HepG2 (cell line): ENCODE data around the gene COMMD3. TPM values are rescaled to one million over a fixed set of nuclear protein-coding genes. Genes with fewer than 3 reads are reported as not detected.

Experiments
- ASH2L ChIP-seq: fragments of 300-600, 200-600 bp; sonication (generic); IDR thresholded peaks from 2 replicates; pipeline ENCODE4 v1.7.0; 2017; ENCODE audit warnings: low read depth, mild to moderate bottlenecking, moderate library complexity, mixed read lengths, low read length; ENCODE audit not compliant: insufficient read length
- DNMT3B ChIP-seq: conservative IDR thresholded peaks from 2 replicates; pipeline ENCODE4 v1.6.1; 2016; ENCODE audit warnings: missing biosample characterization, control low read depth
- ETS1 ChIP-seq: sonication (generic); formaldehyde crosslinking; IDR thresholded peaks from 2 replicates; pipeline ENCODE4 v1.4.0; 2020; ENCODE audit warnings: missing genetic modification reagents
- ETV6 ChIP-seq: sonication (generic); formaldehyde crosslinking; conservative IDR thresholded peaks from 2 replicates; pipeline ENCODE4 v1.4.0; 2020; ENCODE audit warnings: missing genetic modification reagents
- HDAC2 ChIP-seq: sonication (generic); formaldehyde crosslinking; IDR thresholded peaks from 2 replicates; pipeline ENCODE4 v1.4.0; 2020; ENCODE audit warnings: missing genetic modification reagents
- HOXA3 ChIP-seq: sonication (generic); formaldehyde crosslinking; IDR thresholded peaks from 2 replicates; pipeline ENCODE4 v1.5.0; 2020; ENCODE audit warnings: missing genetic modification reagents
- KDM3A ChIP-seq: IDR thresholded peaks from 2 replicates; pipeline ENCODE4 v1.6.1; 2018; ENCODE audit warnings: low read depth, missing compliant biosample characterization
- KLF16 ChIP-seq, 2 experiments: sonication (generic) in 1 of 2; formaldehyde crosslinking in 1 of 2; IDR thresholded peaks; 2 replicates each; pipeline versions ENCODE4 v1.6.1 to v1.8.0; 2016 to 2023; ENCODE audit warnings: missing genetic modification reagents in 2 of 2, missing compliant biosample characterization in 1 of 2
- LBX2 ChIP-seq: sonication (generic); formaldehyde crosslinking; IDR thresholded peaks from 2 replicates; pipeline ENCODE4 v1.5.0; 2020; ENCODE audit warnings: missing genetic modification reagents, mild to moderate bottlenecking, borderline replicate concordance
- PAF1 ChIP-seq: IDR thresholded peaks from 2 replicates; pipeline ENCODE4 v1.6.1; 2016; ENCODE audit warnings: missing genetic modification reagents, missing compliant biosample characterization
- POLR2A ChIP-seq, 2 experiments: IDR thresholded peaks; 2 replicates each; pipeline ENCODE4 v1.6.1; 2011; ENCODE audit warnings: low read depth in 2 of 2, low read length in 2 of 2, mild to moderate bottlenecking in 1 of 2, moderate library complexity in 1 of 2; ENCODE audit not compliant: insufficient read depth in 1 of 2
- SMAD3 ChIP-seq: sonication (generic); formaldehyde crosslinking; IDR thresholded peaks from 2 replicates; pipeline ENCODE4 v1.4.0; 2020; ENCODE audit warnings: missing genetic modification reagents
- TARDBP ChIP-seq: sonication (generic); formaldehyde crosslinking; IDR thresholded peaks from 2 replicates; pipeline ENCODE4 v1.8.0; 2022; ENCODE audit warnings: mild to moderate bottlenecking, missing genetic modification reagents
- TBL1XR1 ChIP-seq: fragments of 150-350 bp; IDR thresholded peaks from 2 replicates; pipeline ENCODE4 v1.6.1; 2014; ENCODE audit warnings: borderline replicate concordance, low read length; ENCODE audit not compliant: partially characterized antibody
- TBX3 ChIP-seq: fragments of 450-650 bp; IDR thresholded peaks from 2 replicates; pipeline ENCODE4 v1.6.1; 2017; ENCODE audit warnings: antibody characterized with exemption, mild to moderate bottlenecking, inconsistent platforms, borderline replicate concordance
- TFE3 ChIP-seq: IDR thresholded peaks from 2 replicates; pipeline ENCODE4 v1.6.1; 2016
- ZBTB46 ChIP-seq: sonication (generic); formaldehyde crosslinking; IDR thresholded peaks from 2 replicates; pipeline ENCODE4 v1.4.0; 2020; ENCODE audit warnings: mild to moderate bottlenecking, missing genetic modification reagents, borderline replicate concordance
- ZNF225 ChIP-seq: sonication (generic); formaldehyde crosslinking; IDR thresholded peaks from 2 replicates; pipeline ENCODE4 v1.4.0; 2020; ENCODE audit warnings: mild to moderate bottlenecking, missing genetic modification reagents
- ZNF296 ChIP-seq: sonication (generic); formaldehyde crosslinking; conservative IDR thresholded peaks from 2 replicates; pipeline ENCODE4 v1.5.0; 2020; ENCODE audit warnings: mild to moderate bottlenecking, missing genetic modification reagents
- ZNF432 ChIP-seq: sonication (generic); formaldehyde crosslinking; IDR thresholded peaks from 2 replicates; pipeline ENCODE4 v1.5.0; 2020; ENCODE audit warnings: missing genetic modification reagents, mild to moderate bottlenecking, borderline replicate concordance
- ZNF605 ChIP-seq: sonication (generic); formaldehyde crosslinking; IDR thresholded peaks from 2 replicates; pipeline ENCODE4 v1.8.0; 2022; ENCODE audit warnings: mild to moderate bottlenecking, missing genetic modification reagents
- ZNF616 ChIP-seq: sonication (generic); formaldehyde crosslinking; IDR thresholded peaks from 2 replicates; pipeline ENCODE4 v1.5.0; 2020; ENCODE audit warnings: low read depth, mild to moderate bottlenecking, missing genetic modification reagents
- ZNF737 ChIP-seq: sonication (generic); formaldehyde crosslinking; IDR thresholded peaks from 2 replicates; pipeline ENCODE4 v1.5.0; 2020; ENCODE audit warnings: missing genetic modification reagents, mild to moderate bottlenecking, borderline replicate concordance
- ZNF841 ChIP-seq: sonication (generic); formaldehyde crosslinking; IDR thresholded peaks from 2 replicates; pipeline ENCODE4 v1.8.1; 2023; ENCODE audit warnings: missing genetic modification reagents, borderline replicate concordance
- ZNF878 ChIP-seq: sonication (generic); formaldehyde crosslinking; IDR thresholded peaks from 2 replicates; pipeline ENCODE4 v1.8.1; 2023; ENCODE audit warnings: mild to moderate bottlenecking, missing genetic modification reagents, moderate library complexity
- polyA plus RNA-seq, 8 experiments: library from polyadenylated mRNA; depleted of rRNA in 3 of 8; stranded (reverse) in 7 of 8; unstranded in 1 of 8; fragments of >200 nt; fragmentation: Illumina TruSeq in 4 of 8; extraction: Trizol in 4 of 8; gene quantifications; 2 replicates each; pipeline versions ENCODE4 v1.2.1 to v1.2.3, GENCODE V29; 2011 to 2016; ENCODE audit warnings: low read depth in 4 of 8, missing spikeins in 1 of 8, mixed read lengths in 1 of 8; ENCODE audit not compliant: insufficient read depth in 1 of 8
- total RNA-seq, 5 experiments: library from RNA; depleted of rRNA; stranded (reverse); fragments of >200 nt; fragmentation: Illumina TruSeq; extraction: Trizol; gene quantifications; 2 replicates each; pipeline ENCODE4 v1.2.3, GENCODE V29; 2016; ENCODE audit warnings: low read depth in 1 of 5

Gene COMMD3
- total and polyA plus RNA-seq, 2 of the 13 experiments (the other 11 are each of a cell fraction or from before 2014, with no cell fraction given), result 38.7 to 54.4 TPM

GRCh38 chr10:22316286-22317075, at the start of gene COMMD3 (continued):
- TF ChIP-seq HDAC2 (CRISPR knock-in tag), result peak; percentile 65; the same call in 1 of the 2 replicates
- no peak for TF ChIP-seq PAF1 (CRISPR knock-in tag)
- 0 out of 2 replicates have a peak, but pooled peaks have one; percentile 24 for TF ChIP-seq SMAD3
- TF ChIP-seq ZNF296 (CRISPR knock-in tag), result no peak
- 0 out of 2 replicates have a peak, but pooled peaks have one; percentile 65 for TF ChIP-seq ZNF878 (CRISPR knock-in tag)
- no peak for TF ChIP-seq TBL1XR1
- TF ChIP-seq KLF16 (CRISPR knock-in tag; IDR thresholded peaks at IDR 0.05), result peak in 1 of 2 experiments; percentile 28; a peak in 1 of 4 replicates
- 0 out of 2 replicates have a peak, but pooled peaks have one; percentile 20 for TF ChIP-seq ZNF225 (CRISPR knock-in tag)
- peak; percentile 87 for TF ChIP-seq TFE3 (CRISPR knock-in tag)
- peak; percentile 23; the same call in 1 of the 2 replicates for TF ChIP-seq DNMT3B
- peak; percentile 77 for TF ChIP-seq HOXA3 (CRISPR knock-in tag)
- TF ChIP-seq ZBTB46, result 0 out of 2 replicates have a peak, but pooled peaks have one; percentile 37
- TF ChIP-seq ETS1 (CRISPR knock-in tag), result no peak
- 0 out of 2 replicates have a peak, but pooled peaks have one; percentile 51 for TF ChIP-seq ZNF616
- peak; percentile 81 for TF ChIP-seq ASH2L
- no peak for TF ChIP-seq LBX2 (CRISPR knock-in tag)
- TF ChIP-seq TARDBP, result 0 out of 2 replicates have a peak, but pooled peaks have one; percentile 46
- TF ChIP-seq ZNF605, result peak; percentile 89
- TF ChIP-seq POLR2A (IDR thresholded peaks at IDR 0.05; ENCODE audit: insufficient read depth in 1 of 2, low read depth in 2 of 2, low read length in 2 of 2), result peak; percentile 90 to 92
- TF ChIP-seq ZNF737 (CRISPR knock-in tag), result no peak
- TF ChIP-seq KDM3A, result peak; percentile 45; the same call in 1 of the 2 replicates
- TF ChIP-seq ZNF432 (CRISPR knock-in tag), result no peak
- TF ChIP-seq ETV6, result peak; percentile 80
- TF ChIP-seq TBX3, result no peak
- 0 out of 2 replicates have a peak, but pooled peaks have one; percentile 64 for TF ChIP-seq ZNF841 (CRISPR knock-in tag)
